ENCODE measurements around the gene ARMC5. TPM values are rescaled to one million over a fixed set of nuclear protein-coding genes. Genes with fewer than 3 reads are reported as not detected.
A peak's percentile ranks its signal among the peaks of the same experiment; 100 is the strongest.

ARMC5 gene
- total RNA-seq, 1 donor from 2014 or later, result 11.5 TPM

- Histone ChIP-seq H3K27ac (ENCODE audit: low read depth, low read length) (no peak overlapping the region), H3K9ac (ENCODE audit: low read length) (no peak overlapping the region), H3K79me2 (ENCODE audit: insufficient read depth, low read length) (peaks cover 14% of the 10 kb centered on the region), H3K4me3 (ENCODE audit: insufficient read depth, low read depth, low read length) (no peak overlapping the region), H3K4me2 (ENCODE audit: low read length) (peak overlapping the region; percentile 66), H4K20me1 (ENCODE audit: insufficient read depth, low read length) (peaks cover 30% of the 10 kb centered on the region), H3K9me3 (ENCODE audit: insufficient read depth, low read depth, low read length) (no peaks in the 10 kb centered on the region), H3K4me1 (ENCODE audit: insufficient read depth, low read length) (peaks cover 35% of the 10 kb centered on the region), H3K27me3 (ENCODE audit: insufficient read depth, low read length) (no peaks in the 10 kb centered on the region), H2AFZ (ENCODE audit: low read depth, low read length) (no peak overlapping the region), H3K36me3 (ENCODE audit: insufficient read depth, low read length) (no peaks in the 10 kb centered on the region)
- no peaks in the 10 kb centered on the region for H3K27me3 Mint-ChIP-seq (ENCODE audit: low read depth, unreplicated experiment)
- no peak for DNase-seq (ENCODE audit: low read depth)
- peaks cover 2% of the 10 kb centered on the region for H3K36me3 Mint-ChIP-seq (ENCODE audit: low read depth, unreplicated experiment)
- no peak overlapping the region for H3K4me3 Mint-ChIP-seq (ENCODE audit: unreplicated experiment)
- H3K27ac Mint-ChIP-seq (ENCODE audit: unreplicated experiment), result peak overlapping the region; percentile 72
- TF ChIP-seq EZH2 (IDR thresholded peaks at IDR 0.05; ENCODE audit: insufficient read depth, low read length) (no peak), CTCF (IDR thresholded peaks at IDR 0.05; ENCODE audit: insufficient read depth, low read depth, low read length) (no peak)
- no peak for FAIRE-seq
- H3K9me3 Mint-ChIP-seq (ENCODE audit: unreplicated experiment), result no peaks in the 10 kb centered on the region
- H3K4me1 Mint-ChIP-seq (ENCODE audit: low read depth, unreplicated experiment), result peaks cover 32% of the 10 kb centered on the region
Observed at GRCh38 chr16:31451201-31451600, 8.1 kb upstream of the ARMC5 start.

GRCh38 chr16:31451681-31452351 lies 7.5 kb upstream of the ARMC5 start:
- peaks cover 34% of the 10 kb centered on the region for H3K4me1 Mint-ChIP-seq (ENCODE audit: low read depth, unreplicated experiment)
- Histone ChIP-seq H3K9ac (ENCODE audit: low read length) (no peak overlapping the region), H3K9me3 (ENCODE audit: insufficient read depth, low read depth, low read length) (no peaks in the 10 kb centered on the region), H3K4me1 (ENCODE audit: insufficient read depth, low read length) (peaks cover 40% of the 10 kb centered on the region), H3K4me3 (ENCODE audit: insufficient read depth, low read depth, low read length) (no peak overlapping the region), H3K27ac (ENCODE audit: low read depth, low read length) (peak overlapping the region; percentile 79), H3K4me2 (ENCODE audit: low read length) (peak overlapping the region; percentile 66), H3K27me3 (ENCODE audit: insufficient read depth, low read length) (no peaks in the 10 kb centered on the region), H3K36me3 (ENCODE audit: insufficient read depth, low read length) (no peaks in the 10 kb centered on the region), H2AFZ (ENCODE audit: low read depth, low read length) (no peak overlapping the region), H4K20me1 (ENCODE audit: insufficient read depth, low read length) (peaks cover 35% of the 10 kb centered on the region), H3K79me2 (ENCODE audit: insufficient read depth, low read length) (peaks cover 20% of the 10 kb centered on the region)
- FAIRE-seq, result no peak
- TF ChIP-seq CTCF (IDR thresholded peaks at IDR 0.05; ENCODE audit: insufficient read depth, low read depth, low read length) (peak; percentile 58), EZH2 (IDR thresholded peaks at IDR 0.05; ENCODE audit: insufficient read depth, low read length) (no peak)
- H3K27me3 Mint-ChIP-seq (ENCODE audit: low read depth, unreplicated experiment), result no peaks in the 10 kb centered on the region
- peak overlapping the region; percentile 99 for H3K27ac Mint-ChIP-seq (ENCODE audit: unreplicated experiment)
- DNase-seq (ENCODE audit: low read depth), result peak; percentile 59
- no peak overlapping the region for H3K4me3 Mint-ChIP-seq (ENCODE audit: unreplicated experiment)
- H3K36me3 Mint-ChIP-seq (ENCODE audit: low read depth, unreplicated experiment), result peaks cover 2% of the 10 kb centered on the region
- no peaks in the 10 kb centered on the region for H3K9me3 Mint-ChIP-seq (ENCODE audit: unreplicated experiment)

GRCh38 chr16:31452631-31453106 lies 6.6 kb upstream of the ARMC5 start:
- FAIRE-seq (peak; percentile 9), DNase-seq (ENCODE audit: low read depth) (peak; percentile 91)
- Histone ChIP-seq H4K20me1 (ENCODE audit: insufficient read depth, low read length) (peaks cover 44% of the 10 kb centered on the region), H3K27ac (ENCODE audit: low read depth, low read length) (peak overlapping the region; percentile 79), H3K36me3 (ENCODE audit: insufficient read depth, low read length) (no peaks in the 10 kb centered on the region), H3K4me2 (ENCODE audit: low read length) (peak overlapping the region; percentile 66), H3K9ac (ENCODE audit: low read length) (peak overlapping the region; percentile 41), H3K79me2 (ENCODE audit: insufficient read depth, low read length) (peaks cover 28% of the 10 kb centered on the region), H3K9me3 (ENCODE audit: insufficient read depth, low read depth, low read length) (no peaks in the 10 kb centered on the region), H3K4me3 (ENCODE audit: insufficient read depth, low read depth, low read length) (no peak overlapping the region), H3K4me1 (ENCODE audit: insufficient read depth, low read length) (peaks cover 48% of the 10 kb centered on the region), H3K27me3 (ENCODE audit: insufficient read depth, low read length) (no peaks in the 10 kb centered on the region), H2AFZ (ENCODE audit: low read depth, low read length) (no peak overlapping the region)
- Mint-ChIP-seq H3K36me3 (ENCODE audit: low read depth, unreplicated experiment) (peaks cover 2% of the 10 kb centered on the region), H3K4me1 (ENCODE audit: low read depth, unreplicated experiment) (peaks cover 38% of the 10 kb centered on the region), H3K4me3 (ENCODE audit: unreplicated experiment) (peak overlapping the region; percentile 67), H3K27me3 (ENCODE audit: low read depth, unreplicated experiment) (no peaks in the 10 kb centered on the region), H3K9me3 (ENCODE audit: unreplicated experiment) (no peaks in the 10 kb centered on the region), H3K27ac (ENCODE audit: unreplicated experiment) (peak overlapping the region; percentile 99)
- TF ChIP-seq CTCF (IDR thresholded peaks at IDR 0.05; ENCODE audit: insufficient read depth, low read depth, low read length) (no peak), EZH2 (IDR thresholded peaks at IDR 0.05; ENCODE audit: insufficient read depth, low read length) (no peak)
